ENCODE measurements around the gene CLTB. TPM values are rescaled to one million over a fixed set of nuclear protein-coding genes. Genes with fewer than 3 reads are reported as not detected.

Gene CLTB
- total and polyA plus RNA-seq, 10 donors, result 51.9 to 98.4 (median 63.9) TPM

DNA sequence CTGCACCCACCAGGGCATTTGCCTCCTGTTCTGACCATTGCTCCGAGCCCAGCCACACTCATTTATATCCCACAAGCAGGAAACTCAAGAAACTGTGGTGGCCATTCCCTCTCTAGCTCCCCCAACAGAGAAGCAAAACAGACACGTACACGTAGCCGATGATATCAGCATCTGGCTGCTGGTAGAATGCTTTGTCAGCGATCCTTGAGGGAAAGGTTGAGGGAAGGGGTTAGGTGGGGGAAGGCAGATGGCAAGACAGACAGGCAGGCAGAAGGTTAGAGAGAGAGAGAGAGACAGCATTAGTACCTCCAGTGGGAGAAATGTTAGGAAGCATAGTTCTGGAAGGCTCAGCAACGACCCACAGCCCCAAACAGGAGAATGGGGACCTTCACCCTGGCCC, 20.0 kb downstream of the CLTB start:
- DNase-seq, result no peak
- no peaks in the 10 kb centered on the region for H3K9me3 ChIP-seq
- H3K4me1 ChIP-seq, result peaks cover 0 to 11% (median 3%) of the 10 kb centered on the region in 6 donors
- H3K27ac ChIP-seq, result no peak overlapping the region
- intact Hi-C loops (cut with DNase I; ENCODE audit: low total_unique reads), result no loop called here
- peaks cover 0 to 95% (median 23%) of the 10 kb centered on the region in 6 donors for H3K36me3 ChIP-seq
- WGBS, 5 donors, result 62 to 78% (median 72%) methylated on average over 6 of the region's 6 CpGs
- TF ChIP-seq, protein P1, sequence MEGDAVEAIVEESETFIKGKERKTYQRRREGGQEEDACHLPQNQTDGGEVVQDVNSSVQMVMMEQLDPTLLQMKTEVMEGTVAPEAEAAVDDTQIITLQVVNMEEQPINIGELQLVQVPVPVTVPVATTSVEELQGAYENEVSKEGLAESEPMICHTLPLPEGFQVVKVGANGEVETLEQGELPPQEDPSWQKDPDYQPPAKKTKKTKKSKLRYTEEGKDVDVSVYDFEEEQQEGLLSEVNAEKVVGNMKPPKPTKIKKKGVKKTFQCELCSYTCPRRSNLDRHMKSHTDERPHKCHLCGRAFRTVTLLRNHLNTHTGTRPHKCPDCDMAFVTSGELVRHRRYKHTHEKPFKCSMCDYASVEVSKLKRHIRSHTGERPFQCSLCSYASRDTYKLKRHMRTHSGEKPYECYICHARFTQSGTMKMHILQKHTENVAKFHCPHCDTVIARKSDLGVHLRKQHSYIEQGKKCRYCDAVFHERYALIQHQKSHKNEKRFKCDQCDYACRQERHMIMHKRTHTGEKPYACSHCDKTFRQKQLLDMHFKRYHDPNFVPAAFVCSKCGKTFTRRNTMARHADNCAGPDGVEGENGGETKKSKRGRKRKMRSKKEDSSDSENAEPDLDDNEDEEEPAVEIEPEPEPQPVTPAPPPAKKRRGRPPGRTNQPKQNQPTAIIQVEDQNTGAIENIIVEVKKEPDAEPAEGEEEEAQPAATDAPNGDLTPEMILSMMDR (IDR thresholded peaks at IDR 0.05 in 8 of 11, conservative IDR thresholded peaks at IDR 0.05 in 3 of 11), result no peak
- TF ChIP-seq POLR2AphosphoS5 (IDR thresholded peaks at IDR 0.05) (no peak), POLR2A (IDR thresholded peaks at IDR 0.05) (no peak)
- H3K4me3 ChIP-seq, result no peak overlapping the region
- no peaks in the 10 kb centered on the region for H3K27me3 ChIP-seq (replicated peaks in 1 of 7)

DNA sequence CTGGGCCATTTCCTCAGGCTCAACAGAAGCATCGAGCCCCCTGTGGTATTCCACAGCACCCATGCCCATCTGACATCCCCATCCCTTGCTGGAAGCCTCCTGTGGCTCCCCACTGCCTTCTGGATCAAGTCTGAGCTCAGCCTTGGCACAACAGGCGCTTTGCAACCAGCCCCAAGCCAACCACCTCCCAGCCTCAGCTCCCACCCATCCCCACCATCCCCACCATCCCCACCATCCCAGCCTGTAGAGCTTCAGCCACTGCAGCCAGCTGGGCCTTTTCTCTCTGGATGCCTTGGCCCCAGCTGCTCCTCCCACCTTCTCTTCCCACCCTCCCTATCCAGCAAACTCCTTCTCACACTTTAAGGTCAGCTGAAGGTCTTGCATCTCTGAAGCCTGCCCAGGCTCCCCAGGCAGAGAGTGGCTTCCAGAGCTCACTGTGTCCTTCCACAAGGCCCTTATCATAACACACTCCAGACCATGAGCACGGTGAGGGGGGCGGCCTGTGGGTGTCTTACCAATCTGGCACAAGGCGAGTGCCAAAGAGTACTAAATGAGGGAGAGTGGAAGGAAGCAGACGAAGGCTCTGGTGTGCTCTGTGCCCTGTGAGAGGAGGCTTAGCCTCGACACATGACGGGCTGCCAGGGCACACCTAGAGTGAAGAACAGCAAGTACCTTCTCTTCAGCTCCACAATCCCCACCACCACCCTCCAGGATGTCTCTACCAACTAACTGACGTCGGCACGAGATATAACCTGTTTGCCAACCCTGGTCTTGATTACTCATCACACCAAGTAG, 21.3 kb downstream of the CLTB start:
- Histone ChIP-seq H3K27ac (no peak overlapping the region), H3K36me3 (peaks cover 0 to 94% (median 26%) of the 10 kb centered on the region in 6 donors)
- DNase-seq, result peak; percentile 65

DNA sequence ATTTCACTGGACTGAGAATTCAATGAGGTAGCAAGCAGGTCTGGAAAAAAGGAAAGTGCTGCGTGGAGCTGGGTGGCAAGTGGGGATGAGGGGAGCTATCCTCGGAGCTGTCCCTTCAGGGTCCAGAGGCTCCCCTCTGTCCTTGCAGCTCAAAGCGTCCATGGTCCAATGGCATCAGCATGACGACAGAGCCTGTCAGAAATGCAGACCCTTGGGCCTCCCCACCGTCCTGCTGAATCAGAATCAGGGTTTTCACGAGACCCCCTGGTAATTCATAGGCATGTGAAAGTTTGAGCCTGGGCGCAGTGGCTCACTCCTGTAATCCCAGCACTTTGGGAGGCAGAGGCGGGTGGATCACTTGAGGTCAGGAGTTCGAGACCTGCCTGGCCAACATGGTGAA, 22.2 kb downstream of the CLTB start:
- 93 to 97% (median 97%) methylated on average over 9 of the region's 9 CpGs for WGBS, 5 donors

More for the DNA sequence above, 21.3 kb downstream of the CLTB start:
- Histone ChIP-seq H3K9me3 (no peaks in the 10 kb centered on the region), H3K4me3 (no peak overlapping the region), H3K27me3 (replicated peaks in 1 of 7) (no peaks in the 10 kb centered on the region), H3K4me1 (peaks cover 0 to 24% (median 7%) of the 10 kb centered on the region in 6 donors)
- TF ChIP-seq POLR2A (IDR thresholded peaks at IDR 0.05), result no peak
- no peak for TF ChIP-seq POLR2AphosphoS5 (IDR thresholded peaks at IDR 0.05)
- TF ChIP-seq, protein P1 (IDR thresholded peaks at IDR 0.05 in 8 of 11, conservative IDR thresholded peaks at IDR 0.05 in 3 of 11), result no peak
- intact Hi-C loops (cut with DNase I; ENCODE audit: low total_unique reads), result no loop called here
- WGBS, 5 donors, result 87 to 89% (median 88%) methylated on average over 11 of the region's 11 CpGs

DNA sequence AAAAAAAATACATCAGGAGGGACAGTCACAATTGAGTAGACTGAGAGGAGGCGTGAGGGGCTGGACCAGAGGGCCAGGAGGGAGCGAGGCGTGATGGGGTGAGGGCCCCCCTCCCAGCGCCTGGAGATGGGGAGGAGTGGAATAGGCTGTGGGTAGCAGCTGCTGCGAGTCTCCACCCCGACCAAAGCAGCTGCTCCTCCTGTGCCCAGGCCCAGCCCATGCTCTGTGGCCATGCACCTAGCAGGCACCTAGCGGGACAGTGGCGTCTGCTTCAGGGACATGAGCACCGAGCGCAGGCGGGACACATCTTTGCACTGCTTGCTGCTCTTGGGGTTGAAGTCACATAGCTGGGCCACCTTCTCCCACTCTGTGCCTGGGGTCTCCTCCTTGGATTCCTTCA, 23.8 kb downstream of the CLTB start:
- no peak for TF ChIP-seq POLR2AphosphoS5 (IDR thresholded peaks at IDR 0.05)
- TF ChIP-seq, protein P1 (IDR thresholded peaks at IDR 0.05 in 8 of 11, conservative IDR thresholded peaks at IDR 0.05 in 3 of 11), result no peak
- TF ChIP-seq POLR2A (IDR thresholded peaks at IDR 0.05), result no peak
- no peaks in the 10 kb centered on the region for H3K27me3 ChIP-seq (replicated peaks in 1 of 7)
- H3K27ac ChIP-seq, result peak overlapping the region in 3 of 8 donors; percentile 56 to 98 (median 97)
- DNase-seq, result peak; percentile 76
- H3K36me3 ChIP-seq, result peaks cover 0 to 73% (median 22%) of the 10 kb centered on the region in 6 donors
- H3K4me1 ChIP-seq, result peaks cover 10 to 42% (median 22%) of the 10 kb centered on the region in 6 donors
- H3K9me3 ChIP-seq, result no peaks in the 10 kb centered on the region
- 89 to 96% (median 92%) methylated on average over 6 to 11 of the region's 11 CpGs for WGBS, 5 donors
- no peak overlapping the region for H3K4me3 ChIP-seq
- intact Hi-C loops (cut with DNase I; ENCODE audit: low total_unique reads), result no loop called here

More for the DNA sequence above, 22.2 kb downstream of the CLTB start:
- H3K9me3 ChIP-seq, result no peaks in the 10 kb centered on the region
- DNase-seq, result peak; percentile 55
- intact Hi-C loops (cut with DNase I; ENCODE audit: low total_unique reads), result no loop called here
- H3K4me1 ChIP-seq, result peaks cover 5 to 34% (median 15%) of the 10 kb centered on the region in 6 donors
- H3K4me3 ChIP-seq, result no peak overlapping the region
- peaks cover 0 to 88% (median 26%) of the 10 kb centered on the region in 6 donors for H3K36me3 ChIP-seq
- no peak for TF ChIP-seq POLR2AphosphoS5 (IDR thresholded peaks at IDR 0.05)
- TF ChIP-seq, protein P1 (IDR thresholded peaks at IDR 0.05 in 8 of 11, conservative IDR thresholded peaks at IDR 0.05 in 3 of 11), result no peak
- TF ChIP-seq POLR2A (IDR thresholded peaks at IDR 0.05), result no peak
- no peak overlapping the region for H3K27ac ChIP-seq
- no peaks in the 10 kb centered on the region for H3K27me3 ChIP-seq (replicated peaks in 1 of 7)
